HG03342 (cell line): ENCODE data around the gene AGMO.

Experiments used
- ATAC-seq: cut with Tn5 transposase; IDR thresholded peaks from one replicate; pipeline ENCODE4 v1.9.1; 2021; ENCODE audit warnings: mild to moderate bottlenecking, moderate library complexity; ENCODE audit not compliant: unreplicated experiment

The AGMO gene

GRCh38 chr7:15504351-15504750 lies 57.5 kb downstream of the AGMO start:
- no peak for ATAC-seq

GRCh38 chr7:15503603-15504290 lies 58.1 kb downstream of the AGMO start:
- no peak for ATAC-seq

GRCh38 chr7:15498465-15498864 lies 63.4 kb downstream of the AGMO start:
- ATAC-seq = no peak

GRCh38 chr7:15495170-15495569 lies 66.6 kb downstream of the AGMO start:
- no peak for ATAC-seq

GRCh38 chr7:15494711-15495110 lies 67.1 kb downstream of the AGMO start:
- ATAC-seq = no peak

GRCh38 chr7:15491361-15491760 lies 70.5 kb downstream of the AGMO start:
- ATAC-seq = no peak

- ATAC-seq = no peak
Measured at GRCh38 chr7:15490291-15490690, 71.5 kb downstream of the AGMO start.

- no peak for ATAC-seq
Measured at GRCh38 chr7:15489861-15490260, 72.0 kb downstream of the AGMO start.

GRCh38 chr7:15489383-15489782 lies 72.4 kb downstream of the AGMO start:
- no peak for ATAC-seq

- ATAC-seq = no peak
Measured at GRCh38 chr7:15488401-15488800, 73.4 kb downstream of the AGMO start.

- ATAC-seq = no peak
Measured at GRCh38 chr7:15487896-15488295, 73.9 kb downstream of the AGMO start.

- ATAC-seq = no peak
Measured at GRCh38 chr7:15485998-15486397, 75.8 kb downstream of the AGMO start.

GRCh38 chr7:15485431-15485830 lies 76.4 kb downstream of the AGMO start:
- ATAC-seq = no peak

- ATAC-seq = no peak
Measured at GRCh38 chr7:15481132-15481531, 80.7 kb downstream of the AGMO start.

- ATAC-seq = no peak
Measured at GRCh38 chr7:15478401-15478800, 83.4 kb downstream of the AGMO start.

- ATAC-seq = no peak
Measured at GRCh38 chr7:15476531-15476918, 85.3 kb downstream of the AGMO start.

- no peak for ATAC-seq
Measured at GRCh38 chr7:15475808-15476530, 85.8 kb downstream of the AGMO start.

GRCh38 chr7:15471669-15471950 lies 90.2 kb downstream of the AGMO start:
- no peak for ATAC-seq

- ATAC-seq = no peak
Measured at GRCh38 chr7:15470825-15471668, 90.8 kb downstream of the AGMO start.

GRCh38 chr7:15464667-15465121 lies 97.1 kb downstream of the AGMO start:
- no peak for ATAC-seq

GRCh38 chr7:15463801-15464666 lies 97.8 kb downstream of the AGMO start:
- no peak for ATAC-seq
